CD4-positive, alpha-beta T cell treated with Interleukin-2 at 100 ng/mL for 4 hours (primary cell): ENCODE measurements around the gene CHFR.
"Not testable (repeated sequence)": the region's sequence is repeated elsewhere in the genome, so short reads cannot be mapped to it uniquely, and the experiment has no call there.

Experiments used
- DNase-seq: peaks from one replicate; pipeline ENCODE4 v3.0.0-alpha.2; 2020; ENCODE audit warnings: low spot score

Gene CHFR

DNA sequence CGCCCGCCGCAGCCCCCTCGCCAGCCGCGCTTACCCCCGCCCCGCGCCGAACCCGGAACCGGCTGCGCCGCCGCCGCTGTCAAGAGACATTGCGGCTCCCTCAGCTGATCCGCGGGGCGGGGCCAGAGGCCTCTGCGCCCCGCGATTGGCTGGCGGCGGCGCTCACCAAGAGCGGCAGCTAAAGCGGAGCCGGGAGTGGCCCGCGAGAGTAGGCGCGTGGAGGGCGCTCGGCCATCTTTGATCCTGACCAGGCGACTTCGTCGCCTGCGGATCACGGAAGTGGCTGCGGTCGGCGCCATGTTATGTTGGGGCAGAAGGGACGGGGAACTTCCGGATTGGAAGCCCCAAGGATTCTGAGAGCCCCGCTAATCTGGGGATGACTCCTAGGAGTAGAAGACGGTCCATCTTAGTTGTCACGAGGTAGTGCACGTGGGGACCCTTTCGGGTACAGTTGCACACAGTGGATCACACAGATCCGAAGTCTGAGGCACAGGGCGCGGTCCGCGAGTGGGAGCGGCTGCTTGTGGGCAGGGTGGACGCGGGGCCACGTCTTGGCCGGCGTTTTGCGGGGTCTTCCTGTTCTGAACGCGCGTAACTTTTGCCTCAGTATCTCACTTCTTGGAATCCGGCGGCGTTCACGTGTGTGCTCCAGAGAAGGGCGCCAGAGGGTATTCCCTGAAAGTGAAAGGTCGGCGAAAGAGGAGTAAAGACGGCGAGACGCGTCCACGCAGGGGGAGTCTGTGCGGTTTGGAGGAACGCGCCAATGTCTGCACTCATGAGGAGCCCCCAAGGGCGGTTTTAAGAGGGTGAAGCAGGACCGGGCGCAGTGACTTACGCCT is at the start of gene CHFR:
Gene CHFR (minus strand): TSS at position 93 of the 839 bp plus-strand sequence. CDS start 277 bp downstream, outside the sequence.
- peak; percentile 96 for DNase-seq

- DNase-seq = not testable (repeated sequence)
These were observed 49.5 kb upstream of the CHFR start for GRCh38 chr12:132936921-132937320.

DNA sequence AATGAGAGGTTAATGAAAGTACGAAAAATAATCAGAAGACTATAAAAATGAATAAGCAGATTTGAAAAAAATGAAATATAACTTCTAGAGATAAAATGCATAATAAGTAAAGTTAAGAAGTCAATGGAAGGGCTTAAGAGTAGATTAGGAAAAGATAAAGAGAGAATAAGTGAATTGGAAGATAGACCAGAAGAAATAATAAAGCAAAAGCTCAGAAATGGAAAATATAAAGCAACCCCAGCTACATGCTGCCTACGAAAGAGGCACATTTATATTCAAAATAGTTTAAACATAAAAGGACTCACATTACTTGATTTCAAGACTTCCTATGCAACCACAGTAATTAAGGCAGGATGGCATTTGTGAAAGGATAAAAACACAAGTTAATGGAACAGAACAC is 48.8 kb upstream of the CHFR start:
- DNase-seq = no peak

GRCh38 chr12:132926415-132926833 is 39.0 kb upstream of the CHFR start:
- DNase-seq = no peak

DNA sequence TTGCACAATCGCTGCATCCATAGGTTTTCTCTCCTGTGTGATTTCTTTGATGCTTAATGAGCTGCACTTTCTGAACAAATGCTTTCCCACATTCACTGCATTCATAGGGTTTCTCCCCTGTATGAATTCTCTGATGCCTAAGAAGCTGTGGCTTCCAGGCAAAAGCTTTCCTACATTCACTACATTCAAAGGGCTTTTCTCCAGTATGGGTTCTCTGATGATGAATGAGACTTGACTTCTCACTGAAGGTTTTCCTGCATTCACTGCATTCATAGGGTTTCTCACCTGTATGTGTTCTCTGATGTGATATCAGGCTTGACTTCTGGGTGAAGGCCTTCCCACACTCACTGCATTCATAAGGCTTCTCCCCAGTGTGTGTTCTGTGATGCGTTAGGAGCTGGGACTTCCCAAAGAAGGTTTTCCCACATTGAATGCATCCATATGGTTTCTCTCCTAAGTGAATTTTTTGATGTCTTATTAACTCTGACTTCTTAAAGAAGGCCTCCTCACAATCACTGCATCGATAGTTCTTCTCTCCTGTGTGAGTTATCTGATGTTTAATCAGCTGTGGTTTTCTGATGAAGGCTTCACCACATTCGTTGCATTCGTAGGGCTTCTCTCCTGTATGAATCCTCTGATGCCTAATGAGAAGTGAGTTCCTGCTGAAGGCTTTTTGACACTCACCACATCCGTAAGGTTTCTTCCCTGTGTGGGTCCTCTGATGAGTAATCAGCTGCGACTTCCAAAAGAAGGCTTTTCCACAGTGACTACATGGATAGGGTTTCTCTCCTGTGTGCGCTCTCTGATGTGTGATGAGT is 38.4 kb upstream of the CHFR start:
- DNase-seq = no peak

DNA sequence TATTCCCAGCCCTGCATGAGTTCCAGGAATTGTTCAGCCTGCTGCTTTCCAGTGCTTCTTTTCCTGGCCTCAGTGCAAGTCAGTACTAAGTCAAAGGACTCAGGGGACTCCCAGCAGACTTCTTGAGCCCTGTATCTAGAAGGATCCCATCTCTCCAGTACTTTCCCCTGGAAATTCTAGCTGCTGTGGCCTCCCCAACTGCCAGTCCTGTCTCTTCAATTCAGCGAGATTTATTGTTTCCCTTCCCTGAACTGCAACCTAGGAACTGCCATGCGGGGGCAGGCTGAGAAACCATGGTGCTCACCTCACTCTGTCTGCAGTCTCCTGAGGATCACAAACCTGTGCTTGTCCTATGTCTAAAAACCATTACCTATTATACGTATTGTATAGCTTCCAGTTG is 37.0 kb upstream of the CHFR start:
- no peak for DNase-seq

GRCh38 chr12:132923356-132923909 is 36.0 kb upstream of the CHFR start:
- DNase-seq = no peak

- no peak for DNase-seq
These were observed 35.3 kb upstream of the CHFR start for GRCh38 chr12:132922676-132923075.

DNA sequence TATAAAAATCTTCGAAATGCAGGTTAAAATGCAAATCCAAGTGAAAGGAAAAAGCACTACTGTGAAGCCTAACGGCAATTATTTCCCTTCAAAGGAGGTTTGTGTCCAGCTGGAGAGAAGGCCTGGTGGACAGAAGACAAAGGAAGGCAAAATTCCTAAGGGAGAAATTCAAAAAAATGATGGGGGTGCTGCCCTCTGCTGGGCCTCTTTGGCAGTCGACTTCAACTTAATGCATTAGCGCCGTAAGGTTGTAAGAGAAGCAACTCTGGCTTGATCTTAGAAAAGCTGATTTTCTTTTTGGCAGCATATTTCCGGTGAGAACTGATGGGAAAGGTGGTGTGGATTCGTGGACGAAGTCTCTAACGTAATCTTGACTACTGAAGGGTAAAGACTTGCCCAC is 34.3 kb upstream of the CHFR start:
- no peak for DNase-seq

GRCh38 chr12:132918680-132919079 is 31.3 kb upstream of the CHFR start:
- DNase-seq = no peak

DNA sequence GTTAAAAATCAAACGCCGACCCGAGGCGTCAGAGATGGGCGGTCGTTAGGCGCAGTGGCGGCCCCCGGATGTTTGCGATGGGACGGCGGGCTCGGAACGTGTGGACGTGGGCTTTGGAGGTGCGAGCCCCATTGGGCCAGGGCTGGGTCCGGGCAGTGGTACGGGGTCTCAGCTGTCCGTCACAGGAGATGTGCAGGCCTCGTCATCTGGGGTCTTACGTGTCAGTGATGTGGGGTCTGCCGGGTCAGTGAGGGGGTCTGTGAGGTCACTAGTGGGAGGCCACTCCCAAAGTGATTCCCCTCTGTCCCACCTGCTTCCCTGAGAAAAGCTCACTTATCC is 21.6 kb upstream of the CHFR start:
- DNase-seq = no peak

GRCh38 chr12:132908145-132909029 is 21.0 kb upstream of the CHFR start:
- peak; percentile 98 for DNase-seq

DNA sequence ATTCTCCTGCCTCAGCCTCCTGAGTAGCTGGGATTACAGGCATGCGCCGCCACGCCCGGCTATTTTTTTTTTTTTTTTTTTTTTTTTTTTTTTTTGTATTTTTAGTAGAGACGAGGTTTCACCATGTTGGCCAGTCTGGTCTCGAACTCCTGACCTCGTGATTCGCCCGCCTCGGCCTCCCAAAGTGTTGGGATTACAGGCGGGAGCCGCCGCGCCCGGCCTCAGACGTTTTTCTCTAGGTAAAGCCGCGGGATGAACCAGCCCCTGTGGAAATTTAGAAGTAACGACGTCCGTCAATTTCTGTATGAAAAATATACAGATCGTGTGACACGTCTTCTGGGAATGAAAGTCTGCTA is 20.4 kb upstream of the CHFR start:
- not testable (repeated sequence) for DNase-seq

DNA sequence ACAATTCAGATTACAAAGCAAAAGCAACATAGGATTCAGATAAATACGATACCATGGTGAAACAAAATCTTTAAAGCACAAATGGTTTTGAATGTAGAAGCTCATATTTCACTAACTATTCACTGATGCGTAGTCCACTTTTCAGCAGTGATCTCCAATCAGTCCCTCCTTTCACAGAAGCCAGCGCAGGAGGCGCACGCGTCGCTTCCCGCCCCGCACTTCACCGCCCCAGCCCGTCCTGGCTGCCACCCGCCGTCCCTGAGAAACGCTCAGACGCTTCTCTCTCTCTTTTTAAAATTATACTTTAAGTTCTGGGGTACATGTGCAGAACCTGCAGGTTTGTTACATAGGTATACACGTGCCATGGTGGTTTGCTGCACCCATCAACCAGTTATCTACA is 19.8 kb upstream of the CHFR start:
- no peak for DNase-seq

- peak; percentile 89 for DNase-seq
These were observed 17.4 kb upstream of the CHFR start for GRCh38 chr12:132904718-132905328.

DNA sequence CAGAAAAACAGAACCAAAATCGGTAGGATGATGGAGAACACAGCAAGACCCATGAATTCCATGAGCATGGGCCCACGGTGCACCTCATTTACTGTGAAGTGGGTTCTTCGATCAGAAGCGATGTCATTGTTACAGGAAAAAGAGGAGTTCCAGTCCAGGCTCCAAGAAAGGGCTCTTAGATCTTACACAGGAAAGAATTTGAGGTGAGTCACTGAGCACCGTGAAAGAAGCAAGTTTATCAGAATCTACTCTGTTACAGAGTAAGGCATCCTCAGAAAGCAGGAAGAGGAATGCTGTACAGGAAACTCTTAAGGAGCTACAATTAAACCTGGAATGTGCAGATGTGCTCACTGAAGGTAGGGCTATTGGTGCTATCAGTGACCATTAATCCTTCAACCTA is 11.6 kb upstream of the CHFR start:
- no peak for DNase-seq

DNA sequence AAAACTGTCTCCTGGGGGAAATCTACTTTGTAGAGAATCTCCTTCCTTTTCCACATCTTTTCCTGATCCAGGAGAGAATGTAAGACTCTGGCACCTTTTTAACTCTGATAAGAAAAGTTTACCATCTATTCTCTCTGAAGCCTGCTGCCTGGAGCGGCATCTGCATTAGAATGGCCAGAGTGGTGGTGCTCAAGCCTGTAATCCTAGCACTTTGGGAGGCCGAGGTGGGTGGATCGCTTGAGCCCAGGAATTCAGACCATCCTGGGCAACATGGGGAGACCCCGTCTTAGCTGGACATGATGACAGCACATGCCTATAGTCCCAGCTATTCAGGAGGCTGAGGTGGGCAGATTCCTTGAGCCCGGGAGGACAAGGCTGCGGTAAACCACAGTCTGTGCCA is 1.4 kb upstream of the CHFR start:
- no peak for DNase-seq

GRCh38 chr12:132886529-132887477 is 602 bp downstream of the CHFR start:
- DNase-seq = no peak

GRCh38 chr12:132881818-132882217 is 5.6 kb downstream of the CHFR start:
- no peak for DNase-seq

- not testable (repeated sequence) for DNase-seq
These were observed 12.8 kb downstream of the CHFR start for GRCh38 chr12:132874620-132875019.
